ENCODE measurements around the gene PLEKHA7.

- TF ChIP-seq CTCF (IDR thresholded peaks at IDR 0.05) (no peak), POLR2A (IDR thresholded peaks at IDR 0.05) (no peak)
Observed at GRCh38 chr11:16968196-16968595, 46.0 kb downstream of the PLEKHA7 start.
